DOHH2 (cell line): ENCODE measurements around the gene C12orf57.

Source experiments
- EZH2phosphoT487 ChIP-seq: fragments of 200-600 bp; sonication (generic); IDR thresholded peaks from 2 replicates; pipeline ENCODE4 v1.6.1; 2017; ENCODE audit warnings: borderline replicate concordance, mild to moderate bottlenecking, antibody characterized with exemption, low read length, moderate library complexity, mixed read lengths
- TF ChIP-seq, protein P1 (sequence below): fragments of 200-600 bp; sonication (generic); IDR thresholded peaks from one replicate; pipeline ENCODE4 v1.5.1; 2014; ENCODE audit warnings: antibody characterized with exemption, mild to moderate bottlenecking, low read depth, low read length; ENCODE audit not compliant: poor library complexity, severe bottlenecking

DNA sequence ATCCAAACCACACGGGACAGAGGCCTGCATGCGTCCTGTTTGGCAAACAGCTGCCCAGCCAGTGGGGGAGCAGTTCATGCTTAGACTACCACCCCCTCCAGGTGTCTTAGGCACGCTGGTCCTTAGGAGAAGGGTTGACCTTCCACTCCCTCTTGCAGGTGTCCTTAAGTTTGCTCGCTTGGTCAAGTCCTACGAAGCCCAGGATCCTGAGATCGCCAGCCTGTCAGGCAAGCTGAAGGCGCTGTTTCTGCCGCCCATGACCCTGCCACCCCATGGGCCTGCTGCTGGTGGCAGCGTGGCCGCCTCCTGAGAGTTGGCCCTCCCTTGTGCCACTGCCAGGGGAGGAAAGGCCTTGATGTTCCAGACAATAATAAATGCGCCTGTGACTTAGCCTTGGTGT, 1.8 kb downstream of the C12orf57 start:
- TF ChIP-seq, protein P1, sequence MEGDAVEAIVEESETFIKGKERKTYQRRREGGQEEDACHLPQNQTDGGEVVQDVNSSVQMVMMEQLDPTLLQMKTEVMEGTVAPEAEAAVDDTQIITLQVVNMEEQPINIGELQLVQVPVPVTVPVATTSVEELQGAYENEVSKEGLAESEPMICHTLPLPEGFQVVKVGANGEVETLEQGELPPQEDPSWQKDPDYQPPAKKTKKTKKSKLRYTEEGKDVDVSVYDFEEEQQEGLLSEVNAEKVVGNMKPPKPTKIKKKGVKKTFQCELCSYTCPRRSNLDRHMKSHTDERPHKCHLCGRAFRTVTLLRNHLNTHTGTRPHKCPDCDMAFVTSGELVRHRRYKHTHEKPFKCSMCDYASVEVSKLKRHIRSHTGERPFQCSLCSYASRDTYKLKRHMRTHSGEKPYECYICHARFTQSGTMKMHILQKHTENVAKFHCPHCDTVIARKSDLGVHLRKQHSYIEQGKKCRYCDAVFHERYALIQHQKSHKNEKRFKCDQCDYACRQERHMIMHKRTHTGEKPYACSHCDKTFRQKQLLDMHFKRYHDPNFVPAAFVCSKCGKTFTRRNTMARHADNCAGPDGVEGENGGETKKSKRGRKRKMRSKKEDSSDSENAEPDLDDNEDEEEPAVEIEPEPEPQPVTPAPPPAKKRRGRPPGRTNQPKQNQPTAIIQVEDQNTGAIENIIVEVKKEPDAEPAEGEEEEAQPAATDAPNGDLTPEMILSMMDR: no peak
- TF ChIP-seq EZH2phosphoT487: no peak
